Activated naive CD4-positive, alpha-beta T cell treated with Interleukin-2 at 50 U/mL for 16 hours (primary cell): ENCODE measurements around the gene WDR38.
"Not testable (repeated sequence)": the region's sequence is repeated elsewhere in the genome, so short reads cannot be mapped to it uniquely, and the experiment has no call there.

Experiments
- DNase-seq: peaks from one replicate; pipeline ENCODE4 v3.0.0-alpha.2; 2020

Gene WDR38

DNA sequence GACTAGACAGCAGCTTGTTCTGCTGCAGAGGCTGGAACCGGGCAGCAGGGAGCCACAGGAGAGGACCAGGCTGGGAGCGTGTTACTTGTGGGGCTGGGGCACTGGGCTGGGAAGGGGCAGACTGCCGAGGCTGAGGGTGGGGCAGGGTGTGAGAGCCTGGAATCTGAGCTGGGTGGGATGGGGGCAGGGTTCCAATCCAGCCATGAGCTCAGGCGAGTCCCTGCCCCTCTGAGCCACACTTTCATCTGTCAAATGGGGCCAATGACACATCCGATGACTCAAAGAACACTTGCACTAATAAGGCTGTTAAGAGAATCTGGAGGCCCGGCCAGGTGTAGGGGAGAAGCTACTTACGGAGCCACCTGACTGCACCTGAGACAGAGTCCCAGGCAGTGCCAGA is 18.7 kb upstream of the WDR38 start:
- DNase-seq, result no peak

DNA sequence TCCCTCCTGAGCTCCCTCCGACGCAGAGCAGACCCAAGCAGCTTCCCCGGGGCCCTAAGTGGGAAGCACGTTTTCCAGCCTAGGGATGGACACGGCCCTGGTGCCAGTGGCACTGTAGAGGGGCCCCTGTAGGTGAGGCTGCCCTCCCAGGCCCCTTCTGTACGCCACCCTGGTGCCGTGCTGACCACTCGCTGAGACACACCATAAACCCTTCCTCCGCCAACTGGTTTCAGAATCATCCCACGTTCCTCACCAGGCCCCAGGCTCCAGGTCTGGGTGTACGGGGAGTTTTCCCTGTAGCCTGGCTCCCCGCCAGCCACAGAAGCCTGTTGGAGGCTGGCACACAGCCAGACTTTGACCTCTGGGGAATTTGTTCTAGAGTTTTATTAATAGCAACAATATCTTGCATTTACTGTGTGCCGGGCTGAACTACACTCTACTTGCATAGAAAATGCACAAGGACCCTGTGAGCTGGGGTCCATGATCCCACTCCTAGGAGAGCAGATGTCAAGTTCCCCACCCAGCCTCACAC is 18.2 kb upstream of the WDR38 start:
- no peak for DNase-seq

GRCh38 chr9:124838132-124838531 is 15.1 kb upstream of the WDR38 start:
- DNase-seq, result not testable (repeated sequence)

DNA sequence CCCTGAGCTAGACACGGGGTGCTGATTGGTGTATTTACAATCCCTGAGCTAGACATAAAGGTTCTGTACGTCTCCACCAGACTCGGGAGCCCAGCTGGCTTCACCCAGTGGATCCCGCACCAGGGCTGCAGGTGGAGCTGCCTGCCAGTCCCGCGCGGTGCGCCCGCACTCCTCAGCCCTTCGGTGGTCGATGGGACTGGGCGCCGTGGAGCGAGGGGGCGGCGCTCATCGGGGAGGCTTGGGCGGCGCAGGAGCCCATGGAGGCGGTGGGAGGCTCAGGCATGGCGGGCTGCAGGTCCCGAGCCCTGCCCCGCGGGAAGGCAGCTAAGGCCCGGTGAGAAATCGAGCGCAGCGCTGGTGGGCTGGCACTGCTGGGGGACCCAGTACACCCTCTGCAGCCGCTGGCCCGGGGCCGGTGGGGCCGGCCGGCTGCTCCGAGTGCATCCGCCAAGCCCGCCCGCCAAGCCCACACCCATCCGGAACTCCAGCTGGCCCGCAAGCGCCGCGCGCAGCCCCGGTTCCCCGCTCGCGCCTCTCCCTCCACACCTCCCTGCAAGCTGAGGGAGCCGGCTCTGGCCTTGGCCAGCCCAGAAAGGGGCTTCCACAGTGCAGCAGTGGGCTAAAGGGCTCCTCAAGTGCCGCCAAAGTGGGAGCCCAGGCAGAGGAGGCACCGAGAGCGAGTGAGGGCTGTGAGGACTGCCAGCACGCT is 14.5 kb upstream of the WDR38 start:
- not testable (repeated sequence) for DNase-seq

- no peak for DNase-seq
These were observed 13.5 kb upstream of the WDR38 start for GRCh38 chr9:124839612-124840299.

GRCh38 chr9:124840300-124840833 is 12.9 kb upstream of the WDR38 start:
- DNase-seq, result no peak

DNA sequence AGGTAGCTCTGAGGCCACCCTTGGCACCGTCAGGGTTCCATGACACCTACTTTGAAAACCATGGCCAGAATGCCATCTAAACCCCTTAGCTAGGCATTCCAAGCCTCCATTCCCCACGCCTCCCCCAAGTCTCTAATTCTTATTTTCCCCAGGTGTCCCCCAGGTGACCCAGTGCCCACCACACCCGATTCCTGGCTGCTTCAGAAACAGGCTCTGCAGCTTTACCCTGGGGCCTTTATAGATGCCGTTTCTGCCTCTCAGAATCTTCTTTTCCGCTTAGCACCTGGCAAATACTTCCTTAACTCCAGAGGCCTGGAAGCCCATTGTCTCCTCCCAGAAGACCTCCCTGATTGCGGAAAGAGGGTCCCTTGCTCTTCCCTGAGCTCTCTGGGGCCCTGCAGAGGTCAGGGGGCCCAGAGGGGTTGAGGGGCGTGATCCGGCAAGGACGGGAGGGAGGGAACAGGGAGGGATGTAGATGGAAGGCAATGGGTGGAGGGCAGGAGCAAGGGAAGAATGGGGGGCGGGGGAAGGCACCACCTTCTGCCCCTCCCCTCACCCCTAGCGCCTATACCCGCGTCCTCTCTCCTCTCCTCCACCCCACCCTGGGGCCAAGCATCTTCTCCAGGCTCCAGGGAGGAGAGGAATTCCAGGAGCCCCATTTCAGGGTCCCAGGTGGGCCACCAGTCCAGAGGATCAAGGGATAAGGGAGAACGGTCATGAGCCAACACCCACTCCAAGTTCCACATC is 12.0 kb upstream of the WDR38 start:
- no peak for DNase-seq

DNA sequence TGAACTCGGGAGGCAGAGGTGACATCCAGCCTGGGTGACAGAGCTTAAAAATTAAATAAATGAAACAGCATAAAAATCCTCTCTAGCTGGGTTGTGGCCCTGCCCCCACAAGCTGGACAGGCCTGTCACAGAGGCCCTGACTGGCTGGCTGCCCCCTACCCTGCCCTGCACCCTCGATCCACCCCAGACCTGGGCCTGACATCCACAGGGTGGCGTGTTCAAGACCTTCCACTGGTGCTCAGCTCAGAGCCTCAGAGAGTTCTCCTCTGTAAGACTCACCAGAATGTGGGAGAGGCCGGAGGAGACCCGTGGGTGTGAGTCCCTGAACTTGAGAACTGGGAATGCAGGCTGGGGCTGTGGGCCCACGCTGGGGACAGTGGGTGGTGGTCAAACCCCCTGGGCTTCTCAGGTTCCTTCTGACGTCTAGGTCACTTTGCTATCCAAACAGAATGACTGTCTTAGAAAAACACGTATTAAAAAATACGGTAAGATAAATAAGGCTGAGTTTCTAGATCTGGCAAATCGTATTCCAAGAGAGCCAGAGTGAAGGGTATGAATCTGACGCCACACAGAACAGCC is 9.7 kb upstream of the WDR38 start:
- no peak for DNase-seq

- no peak for DNase-seq
These were observed 9.0 kb upstream of the WDR38 start for GRCh38 chr9:124844291-124844690.

DNA sequence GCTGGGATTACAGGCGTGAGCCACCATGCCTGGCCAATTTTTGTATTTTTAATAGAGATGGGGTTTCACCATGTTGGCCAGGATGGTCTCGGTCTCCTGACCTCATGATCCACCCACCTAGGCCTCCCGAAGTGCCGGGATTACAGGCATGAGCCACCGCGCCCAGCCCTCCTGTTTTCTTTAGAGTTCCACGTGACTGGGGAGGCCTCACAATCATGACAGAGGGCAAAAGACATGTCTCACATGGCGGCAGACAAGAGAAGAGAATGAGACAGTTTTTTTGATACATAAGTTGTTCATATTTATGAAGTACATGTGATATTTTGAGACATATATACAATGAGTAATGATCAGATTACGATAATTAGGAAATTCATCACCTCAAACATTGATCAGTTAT is 6.8 kb upstream of the WDR38 start:
- DNase-seq, result not testable (repeated sequence)

GRCh38 chr9:124846969-124847368 is 6.3 kb upstream of the WDR38 start:
- no peak for DNase-seq

DNA sequence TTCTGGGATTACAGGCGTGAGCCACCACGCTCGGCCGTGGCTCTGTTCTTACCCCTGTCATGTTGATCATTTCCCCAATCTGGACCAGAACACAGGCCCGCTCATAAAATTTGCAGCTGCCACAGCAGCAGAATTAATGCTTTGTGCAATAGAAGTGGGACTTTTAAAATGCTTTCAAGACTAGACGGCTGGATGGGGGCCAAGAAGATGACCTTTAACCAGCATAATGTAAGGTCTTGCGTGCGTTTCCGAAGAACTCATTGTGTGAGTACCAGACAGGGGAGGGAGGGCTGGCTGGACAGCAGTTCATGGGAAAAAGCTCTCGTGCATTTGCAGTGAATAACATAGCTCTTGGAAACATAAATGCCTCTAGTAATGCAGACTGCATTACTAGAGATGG is 3.5 kb upstream of the WDR38 start:
- DNase-seq, result no peak

GRCh38 chr9:124852121-124852828 is 985 bp upstream of the WDR38 start:
- no peak for DNase-seq

DNA sequence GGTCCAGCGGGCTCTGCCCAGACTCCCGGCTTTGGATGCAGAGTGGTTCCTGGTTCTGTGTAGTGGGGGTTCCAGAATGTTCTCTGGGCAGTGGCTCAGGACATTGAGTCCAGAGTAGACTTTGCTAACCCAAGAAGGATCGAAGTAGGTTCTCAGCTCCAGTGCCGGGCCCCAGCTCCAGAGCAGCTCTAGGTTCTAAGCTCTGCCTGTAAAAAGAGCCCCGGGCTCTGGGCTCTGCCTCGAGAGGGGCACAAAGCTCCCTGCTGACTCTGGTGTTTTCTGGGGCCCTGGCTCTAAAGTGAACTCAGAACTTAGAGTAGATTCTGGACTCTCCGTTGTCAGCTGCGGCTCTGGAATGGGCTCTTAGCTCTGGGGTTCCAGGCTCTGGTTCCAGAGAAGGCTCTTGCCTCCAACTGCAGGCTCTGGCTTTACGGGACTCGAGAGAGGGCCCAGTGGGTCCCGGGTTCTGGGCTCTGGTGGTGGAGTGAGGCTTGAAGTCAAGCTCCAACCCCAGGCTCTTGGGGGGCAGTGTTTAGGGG is 414 bp downstream of the WDR38 start:
- DNase-seq, result no peak

DNA sequence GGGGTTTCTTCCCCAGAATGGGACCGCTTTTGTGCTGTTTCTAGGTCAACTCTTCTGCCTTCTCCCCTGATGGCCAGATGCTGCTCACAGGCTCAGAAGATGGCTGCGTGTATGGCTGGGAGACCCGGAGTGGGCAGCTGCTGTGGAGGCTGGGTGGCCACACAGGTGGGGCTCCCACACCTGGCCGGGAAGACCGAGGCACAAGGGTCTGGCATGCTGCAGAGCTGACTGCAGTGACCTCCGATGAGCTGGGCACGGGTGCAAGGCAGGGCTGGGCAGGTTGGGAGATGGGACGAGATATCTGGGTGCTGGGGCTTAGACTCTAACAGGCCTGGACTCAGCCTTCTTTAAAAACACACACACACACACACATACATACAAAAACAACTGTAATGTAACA is 901 bp downstream of the WDR38 start:
- no peak for DNase-seq

GRCh38 chr9:124854822-124855221 is 1.6 kb downstream of the WDR38 start:
- no peak for DNase-seq

GRCh38 chr9:124855566-124855943 is 2.3 kb downstream of the WDR38 start:
- no peak for DNase-seq

DNA sequence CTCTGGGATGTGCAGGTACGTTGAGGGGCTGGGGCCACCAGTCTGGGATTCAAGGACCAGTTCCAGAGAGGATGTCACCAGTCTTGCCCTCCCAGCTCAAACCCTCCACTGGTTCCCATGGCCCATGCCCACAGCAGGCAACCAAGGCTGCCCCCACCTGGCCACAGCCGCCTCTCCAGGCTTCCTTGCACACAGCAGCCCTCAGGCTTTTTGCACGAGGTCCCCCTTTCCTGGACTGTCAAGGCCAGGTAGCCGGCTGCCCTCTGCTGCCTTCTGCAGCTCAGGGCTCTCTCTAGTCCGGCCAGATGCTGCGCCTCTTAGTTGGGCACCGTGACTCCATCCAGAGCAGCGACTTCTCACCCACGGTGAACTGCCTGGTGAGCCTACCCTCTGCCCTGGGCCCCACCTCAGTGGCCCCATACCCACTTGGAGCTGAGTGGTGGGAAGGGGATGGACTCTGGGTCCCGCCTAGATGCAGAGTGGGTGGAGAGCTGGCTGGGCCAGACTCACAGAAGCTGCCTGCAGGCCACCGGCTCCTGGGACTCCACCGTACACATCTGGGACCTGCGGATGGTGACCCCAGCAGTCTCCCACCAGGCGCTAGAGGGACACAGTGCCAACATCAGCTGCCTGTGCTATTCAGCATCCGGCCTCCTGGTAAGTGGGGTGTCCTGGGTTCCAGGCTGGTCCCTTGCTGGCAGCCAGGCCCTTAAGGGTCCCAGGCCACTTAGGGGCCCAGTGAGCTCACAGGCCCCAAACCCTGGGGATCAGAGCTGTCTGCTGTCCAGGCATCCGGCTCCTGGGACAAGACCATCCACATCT is 2.9 kb downstream of the WDR38 start:
- DNase-seq, result peak; percentile 26

GRCh38 chr9:124857533-124858162 is 4.4 kb downstream of the WDR38 start:
- DNase-seq, result no peak

GRCh38 chr9:124858330-124859046 is 5.2 kb downstream of the WDR38 start:
- DNase-seq, result no peak
